ENCODE data around the gene RALGAPA2. TPM values are rescaled to one million over a fixed set of nuclear protein-coding genes. Genes with fewer than 3 reads are reported as not detected.

The RALGAPA2 gene
- total RNA-seq, 2 donors from 2014 or later, result 36.5 to 53.2 TPM

DNA sequence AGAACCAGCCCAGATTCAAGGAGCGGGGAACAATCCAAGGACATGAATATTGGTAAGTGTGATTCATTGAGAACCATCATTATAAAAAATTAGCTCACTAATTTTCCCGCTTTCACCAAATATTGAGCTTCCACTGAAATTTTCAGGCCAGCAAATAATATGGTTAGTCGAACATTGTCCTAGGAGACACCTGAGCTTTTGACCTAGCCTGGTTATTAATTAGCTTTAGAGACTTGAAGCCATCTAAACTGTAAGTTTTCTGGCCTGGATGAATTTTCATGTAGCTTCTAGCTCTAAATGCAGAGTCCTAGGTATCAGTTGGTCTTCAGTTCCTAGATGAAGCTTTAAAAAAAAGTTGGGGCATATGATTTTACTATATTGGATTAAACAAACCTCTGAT, 17.1 kb upstream of the RALGAPA2 start:
- no peak overlapping the region for H3K27ac ChIP-seq
- no peaks in the 10 kb centered on the region for H3K9me3 ChIP-seq
- DNase-seq (ENCODE audit: low spot score), result no peak
- TF ChIP-seq POLR2A (IDR thresholded peaks at IDR 0.05), result no peak
- TF ChIP-seq, protein P1, sequence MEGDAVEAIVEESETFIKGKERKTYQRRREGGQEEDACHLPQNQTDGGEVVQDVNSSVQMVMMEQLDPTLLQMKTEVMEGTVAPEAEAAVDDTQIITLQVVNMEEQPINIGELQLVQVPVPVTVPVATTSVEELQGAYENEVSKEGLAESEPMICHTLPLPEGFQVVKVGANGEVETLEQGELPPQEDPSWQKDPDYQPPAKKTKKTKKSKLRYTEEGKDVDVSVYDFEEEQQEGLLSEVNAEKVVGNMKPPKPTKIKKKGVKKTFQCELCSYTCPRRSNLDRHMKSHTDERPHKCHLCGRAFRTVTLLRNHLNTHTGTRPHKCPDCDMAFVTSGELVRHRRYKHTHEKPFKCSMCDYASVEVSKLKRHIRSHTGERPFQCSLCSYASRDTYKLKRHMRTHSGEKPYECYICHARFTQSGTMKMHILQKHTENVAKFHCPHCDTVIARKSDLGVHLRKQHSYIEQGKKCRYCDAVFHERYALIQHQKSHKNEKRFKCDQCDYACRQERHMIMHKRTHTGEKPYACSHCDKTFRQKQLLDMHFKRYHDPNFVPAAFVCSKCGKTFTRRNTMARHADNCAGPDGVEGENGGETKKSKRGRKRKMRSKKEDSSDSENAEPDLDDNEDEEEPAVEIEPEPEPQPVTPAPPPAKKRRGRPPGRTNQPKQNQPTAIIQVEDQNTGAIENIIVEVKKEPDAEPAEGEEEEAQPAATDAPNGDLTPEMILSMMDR (IDR thresholded peaks at IDR 0.05), result no peak
- no peak for TF ChIP-seq POLR2AphosphoS5 (IDR thresholded peaks at IDR 0.05)
- H3K27me3 ChIP-seq (replicated peaks; ENCODE audit: insufficient read depth), result no peaks in the 10 kb centered on the region
- WGBS, result 97% methylated on average over 3 of the region's 3 CpGs
- H3K4me3 ChIP-seq, result no peak overlapping the region
- H3K36me3 ChIP-seq, result no peaks in the 10 kb centered on the region
- no peaks in the 10 kb centered on the region for H3K4me1 ChIP-seq (replicated peaks)
- intact Hi-C loops (cut with DNase I), result no loop called here

DNA sequence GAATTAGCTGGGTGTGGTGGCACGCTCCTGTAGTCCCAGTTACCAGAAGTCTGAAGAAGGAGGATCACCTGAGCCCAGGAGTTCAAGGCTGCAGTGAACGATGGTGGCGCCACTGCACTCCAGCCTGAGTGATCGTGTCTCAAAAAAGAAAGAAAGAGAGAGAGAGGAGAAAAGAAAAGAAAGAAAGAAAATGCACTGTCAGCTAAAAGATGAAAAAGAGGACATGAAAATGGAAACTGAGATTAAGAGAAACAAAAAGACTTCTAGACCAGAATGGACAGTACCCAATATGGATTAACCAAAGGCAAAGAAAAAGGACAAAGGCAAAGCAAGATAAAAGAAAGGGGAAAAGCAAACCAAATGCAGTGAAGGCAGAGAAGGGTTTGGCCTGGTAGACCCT, 9.0 kb upstream of the RALGAPA2 start:
- intact Hi-C loops (cut with DNase I), result no loop called here
- Histone ChIP-seq H3K27me3 (replicated peaks; ENCODE audit: insufficient read depth) (no peaks in the 10 kb centered on the region), H3K4me1 (replicated peaks) (no peaks in the 10 kb centered on the region), H3K9me3 (no peaks in the 10 kb centered on the region), H3K4me3 (no peak overlapping the region), H3K36me3 (no peaks in the 10 kb centered on the region), H3K27ac (no peak overlapping the region)
- no peak for DNase-seq (ENCODE audit: low spot score)
- 88% methylated on average over 4 of the region's 4 CpGs for WGBS
- TF ChIP-seq, protein P1 (IDR thresholded peaks at IDR 0.05), result no peak
- TF ChIP-seq POLR2A (IDR thresholded peaks at IDR 0.05) (no peak), POLR2AphosphoS5 (IDR thresholded peaks at IDR 0.05) (no peak)

DNA sequence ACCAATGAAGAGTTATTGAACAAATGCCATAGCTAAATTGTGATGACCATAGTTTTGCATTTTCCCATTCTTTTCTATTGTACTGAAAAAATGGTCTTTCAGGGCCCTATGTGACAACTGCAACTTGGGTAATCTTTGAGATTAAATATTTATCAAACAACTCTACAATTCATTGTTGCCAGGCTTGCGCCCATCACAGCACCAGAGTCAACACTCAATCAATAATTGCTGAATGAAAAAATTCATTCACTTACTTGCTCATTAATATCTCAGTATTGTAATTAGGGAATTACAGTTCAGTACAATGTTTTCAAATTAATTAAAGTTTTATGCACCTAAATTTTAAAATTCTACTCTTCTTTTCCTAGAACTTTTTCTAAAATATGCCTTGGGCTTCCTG, 7.7 kb upstream of the RALGAPA2 start:
- no peaks in the 10 kb centered on the region for H3K27me3 ChIP-seq (replicated peaks; ENCODE audit: insufficient read depth)
- H3K4me1 ChIP-seq (replicated peaks), result no peaks in the 10 kb centered on the region
- no peak overlapping the region for H3K27ac ChIP-seq
- no peak overlapping the region for H3K4me3 ChIP-seq
- TF ChIP-seq, protein P1 (IDR thresholded peaks at IDR 0.05), result no peak
- TF ChIP-seq POLR2A (IDR thresholded peaks at IDR 0.05), result no peak
- no peak for TF ChIP-seq POLR2AphosphoS5 (IDR thresholded peaks at IDR 0.05)
- 98% methylated on average over 1 of the region's 1 CpG for WGBS
- DNase-seq (ENCODE audit: low spot score), result no peak
- no peaks in the 10 kb centered on the region for H3K9me3 ChIP-seq
- no peaks in the 10 kb centered on the region for H3K36me3 ChIP-seq
- intact Hi-C loops (cut with DNase I), result no loop called here

DNA sequence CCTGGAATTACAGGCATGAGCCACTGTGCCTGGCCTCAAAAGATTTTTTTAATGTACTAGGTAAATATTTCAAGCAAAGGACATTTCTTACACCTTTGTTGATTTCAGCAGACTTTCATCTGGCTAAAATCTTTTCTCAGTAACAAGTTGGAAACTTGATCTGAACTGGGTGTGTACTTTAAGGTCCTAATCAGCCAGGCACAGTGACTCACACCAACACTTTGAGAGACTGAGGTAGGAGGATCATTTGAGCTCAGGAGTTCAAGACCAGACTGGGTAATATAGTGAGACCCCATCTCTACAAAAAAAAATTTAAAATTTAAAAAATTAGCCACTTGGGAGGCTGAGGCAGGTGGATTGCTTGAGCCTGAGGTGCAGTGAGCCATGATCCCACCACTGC, 7.0 kb upstream of the RALGAPA2 start:
- Histone ChIP-seq H3K4me3 (no peak overlapping the region), H3K36me3 (no peaks in the 10 kb centered on the region), H3K9me3 (no peaks in the 10 kb centered on the region), H3K4me1 (replicated peaks) (no peaks in the 10 kb centered on the region), H3K27ac (no peak overlapping the region), H3K27me3 (replicated peaks; ENCODE audit: insufficient read depth) (no peaks in the 10 kb centered on the region)
- intact Hi-C loops (cut with DNase I), result no loop called here
- DNase-seq (ENCODE audit: low spot score), result no peak
- TF ChIP-seq, protein P1 (IDR thresholded peaks at IDR 0.05), result no peak
- TF ChIP-seq POLR2AphosphoS5 (IDR thresholded peaks at IDR 0.05) (no peak), POLR2A (IDR thresholded peaks at IDR 0.05) (no peak)

DNA sequence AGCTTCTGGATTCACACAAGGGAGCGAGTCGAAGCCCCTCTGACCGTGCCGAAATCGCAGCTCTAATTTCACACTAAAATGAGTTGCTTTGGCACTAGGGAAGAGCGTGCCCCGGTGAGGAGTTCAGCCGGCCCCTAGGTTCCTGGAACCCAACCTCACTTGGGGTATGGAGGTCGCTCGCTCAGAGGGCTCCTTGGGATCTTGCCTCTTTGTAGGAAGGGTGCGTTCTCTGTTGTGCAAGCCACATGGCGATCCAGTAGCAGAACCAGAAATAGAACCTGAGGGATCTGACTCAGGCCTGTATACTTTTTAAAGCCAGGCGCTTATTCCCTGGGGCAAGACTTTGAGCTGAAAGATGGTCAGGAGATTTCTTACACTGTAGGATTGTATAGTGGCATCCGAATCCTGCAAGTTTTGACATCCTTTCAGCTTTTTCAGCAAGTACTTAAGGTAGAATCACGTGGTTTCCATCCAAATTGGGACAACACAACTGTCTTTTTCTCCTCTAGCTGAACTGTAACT, 861 bp upstream of the RALGAPA2 start:
- no peaks in the 10 kb centered on the region for H3K9me3 ChIP-seq
- intact Hi-C loops (cut with DNase I), result no loop called here
- no peaks in the 10 kb centered on the region for H3K27me3 ChIP-seq (replicated peaks; ENCODE audit: insufficient read depth)
- no peaks in the 10 kb centered on the region for H3K4me1 ChIP-seq (replicated peaks)
- 47% methylated on average over 15 of the region's 15 CpGs for WGBS
- H3K4me3 ChIP-seq, result peak overlapping the region; percentile 81 to 91
- peak overlapping the region; percentile 79 to 90 for H3K27ac ChIP-seq
- H3K36me3 ChIP-seq, result no peaks in the 10 kb centered on the region
- no peak for DNase-seq (ENCODE audit: low spot score)
- TF ChIP-seq POLR2AphosphoS5 (IDR thresholded peaks at IDR 0.05), result no peak
